OCI-LY1 (cell line): ENCODE measurements around the gene ALG9.

ENCODE experiments used
- H2AFZ ChIP-seq: fragments of 200-600 bp; sonication (generic), shearing (Covaris generic); 2 replicates; pipeline ENCODE4 v1.6.0; 2014; ENCODE audit warnings: antibody characterized with exemption, mild to moderate bottlenecking, low read length
- H3F3A ChIP-seq: fragments of 200-600 bp; sonication (generic), shearing (Covaris generic); 2 replicates; pipeline ENCODE4 v1.6.0; 2014; ENCODE audit warnings: mild to moderate bottlenecking, antibody characterized with exemption, low read length, moderate library complexity; ENCODE audit not compliant: insufficient read depth
- H3K27ac ChIP-seq: fragments of 200-600 bp; sonication (generic); 2 replicates; pipeline ENCODE4 v1.5.1; 2014; ENCODE audit warnings: low read length, mixed run types, mild to moderate bottlenecking, low read depth; ENCODE audit not compliant: poor library complexity, severe bottlenecking
- H3K27me3 ChIP-seq: fragments of 200-600 bp; sonication (generic); 2 replicates; pipeline ENCODE4 v1.6.0; 2014; ENCODE audit warnings: antibody characterized with exemption, mild to moderate bottlenecking, low read length, moderate library complexity; ENCODE audit not compliant: insufficient read depth
- H3K36me3 ChIP-seq: fragments of 200-600 bp; sonication (generic); 2 replicates; pipeline ENCODE4 v1.6.1; 2014; ENCODE audit warnings: mild to moderate bottlenecking, antibody characterized with exemption, low read length, moderate library complexity, mixed read lengths; ENCODE audit not compliant: insufficient read depth
- H3K4me1 ChIP-seq: fragments of 200-600 bp; sonication (generic); 2 replicates; pipeline ENCODE4 v1.5.1; 2014; ENCODE audit warnings: mild to moderate bottlenecking, low read length, moderate library complexity; ENCODE audit not compliant: insufficient read depth, severe bottlenecking
- H3K4me2 ChIP-seq: fragments of 200-600 bp; sonication (generic), shearing (Covaris generic); 2 replicates; pipeline ENCODE4 v1.6.1; 2014; ENCODE audit warnings: low read length
- H3K4me3 ChIP-seq: fragments of 200-600 bp; sonication (generic); 2 replicates; pipeline ENCODE4 v1.5.1; 2014; ENCODE audit warnings: low read length, low read depth, mild to moderate bottlenecking, mixed read lengths; ENCODE audit not compliant: poor library complexity, severe bottlenecking
- H3K79me2 ChIP-seq: fragments of 200-600 bp; shearing (Covaris generic); 2 replicates; pipeline ENCODE4 v1.6.1; 2016; ENCODE audit warnings: mixed run types, low read length, mixed read lengths; ENCODE audit not compliant: insufficient read depth
- H3K9ac ChIP-seq: fragments of 200-600 bp; sonication (generic), shearing (Covaris generic); 2 replicates; pipeline ENCODE4 v1.6.1; 2014; ENCODE audit warnings: mild to moderate bottlenecking, low read length, mixed read lengths
- H3K9me2 ChIP-seq: fragments of 200-600 bp; sonication (generic), shearing (Covaris generic); 2 replicates; pipeline ENCODE4 v1.6.1; 2014; ENCODE audit warnings: low read depth, mild to moderate bottlenecking, low read length, mixed read lengths
- H3K9me3 ChIP-seq: fragments of 200-600 bp; shearing (Covaris generic); 2 replicates; pipeline ENCODE4 v1.6.1; 2014; ENCODE audit warnings: low read length, mixed read lengths
- H4K20me1 ChIP-seq: fragments of 200-600 bp; sonication (generic), shearing (Covaris generic); 2 replicates; pipeline ENCODE4 v1.6.0; 2016; ENCODE audit warnings: mild to moderate bottlenecking, low read length; ENCODE audit not compliant: insufficient read depth
- EZH2 ChIP-seq: fragments of 200-600 bp; sonication (generic), shearing (Covaris generic); IDR thresholded peaks from 2 replicates; pipeline ENCODE4 v1.8.0; 2017; ENCODE audit warnings: borderline replicate concordance, mixed run types, mild to moderate bottlenecking, antibody characterized with exemption, low read length, moderate library complexity, mixed read lengths
- TF ChIP-seq, protein P1 (sequence below): fragments of 200-600 bp; sonication (generic), shearing (Covaris generic); IDR thresholded peaks from 2 replicates; pipeline ENCODE4 v1.5.1; 2017; ENCODE audit warnings: mild to moderate bottlenecking, antibody characterized with exemption, low read length, moderate library complexity, mixed read lengths

The ALG9 gene

GRCh38 chr11:111878385-111878848, 7.0 kb upstream of the ALG9 start:
- peak overlapping the region; percentile 96 for H2AFZ ChIP-seq
- no peaks in the 10 kb centered on the region for H4K20me1 ChIP-seq
- TF ChIP-seq, protein P1, sequence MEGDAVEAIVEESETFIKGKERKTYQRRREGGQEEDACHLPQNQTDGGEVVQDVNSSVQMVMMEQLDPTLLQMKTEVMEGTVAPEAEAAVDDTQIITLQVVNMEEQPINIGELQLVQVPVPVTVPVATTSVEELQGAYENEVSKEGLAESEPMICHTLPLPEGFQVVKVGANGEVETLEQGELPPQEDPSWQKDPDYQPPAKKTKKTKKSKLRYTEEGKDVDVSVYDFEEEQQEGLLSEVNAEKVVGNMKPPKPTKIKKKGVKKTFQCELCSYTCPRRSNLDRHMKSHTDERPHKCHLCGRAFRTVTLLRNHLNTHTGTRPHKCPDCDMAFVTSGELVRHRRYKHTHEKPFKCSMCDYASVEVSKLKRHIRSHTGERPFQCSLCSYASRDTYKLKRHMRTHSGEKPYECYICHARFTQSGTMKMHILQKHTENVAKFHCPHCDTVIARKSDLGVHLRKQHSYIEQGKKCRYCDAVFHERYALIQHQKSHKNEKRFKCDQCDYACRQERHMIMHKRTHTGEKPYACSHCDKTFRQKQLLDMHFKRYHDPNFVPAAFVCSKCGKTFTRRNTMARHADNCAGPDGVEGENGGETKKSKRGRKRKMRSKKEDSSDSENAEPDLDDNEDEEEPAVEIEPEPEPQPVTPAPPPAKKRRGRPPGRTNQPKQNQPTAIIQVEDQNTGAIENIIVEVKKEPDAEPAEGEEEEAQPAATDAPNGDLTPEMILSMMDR, result no peak
- no peak for TF ChIP-seq EZH2
- peak overlapping the region; percentile 80 for H3K9ac ChIP-seq
- peak overlapping the region; percentile 79 for H3K27ac ChIP-seq
- H3K4me1 ChIP-seq, result peaks cover 26% of the 10 kb centered on the region
- H3K4me2 ChIP-seq, result peak overlapping the region; percentile 90
- peak overlapping the region; percentile 69 for H3K4me3 ChIP-seq
- no peaks in the 10 kb centered on the region for H3K9me3 ChIP-seq
- no peaks in the 10 kb centered on the region for H3K79me2 ChIP-seq
- H3F3A ChIP-seq, result 0 out of 2 replicates have a peak, but pooled peaks cover 9% of the 10 kb centered on the region
- peaks cover 22% of the 10 kb centered on the region; the same call in 1 of the 2 replicates for H3K36me3 ChIP-seq
- no peaks in the 10 kb centered on the region for H3K27me3 ChIP-seq
- H3K9me2 ChIP-seq, result no peaks in the 10 kb centered on the region

DNA sequence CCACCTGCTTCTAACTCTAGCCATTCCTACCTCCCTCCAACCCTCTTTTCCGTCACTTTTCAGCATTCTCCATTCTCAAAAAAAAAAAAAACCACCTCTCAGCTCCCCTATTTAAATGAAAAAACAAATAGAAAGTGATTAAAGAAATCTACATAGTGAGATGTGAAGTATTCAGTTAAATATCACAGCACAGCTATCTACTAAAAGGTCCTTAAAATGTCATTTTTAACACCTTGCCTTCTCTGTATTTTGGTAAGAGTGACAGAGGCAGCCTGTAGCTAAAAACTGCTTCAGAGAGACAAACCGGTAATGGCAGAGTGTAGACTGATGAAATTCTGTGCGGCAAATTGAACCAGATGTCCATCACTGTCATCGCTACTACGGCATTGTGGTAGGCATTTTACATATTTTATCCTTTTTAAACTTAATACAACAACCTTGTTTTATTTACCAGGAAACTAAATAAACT, 346 bp upstream of the ALG9 start:
- Histone ChIP-seq H4K20me1 (no peaks in the 10 kb centered on the region), H3K4me1 (peaks cover 18% of the 10 kb centered on the region), H2AFZ (peak overlapping the region; percentile 96), H3K9ac (peak overlapping the region; percentile 85), H3K27ac (peak overlapping the region; percentile 8), H3K4me3 (peak overlapping the region; percentile 80), H3K27me3 (no peaks in the 10 kb centered on the region), H3K36me3 (peaks cover 39% of the 10 kb centered on the region; the same call in 1 of the 2 replicates), H3F3A (0 out of 2 replicates have a peak, but pooled peaks cover 6% of the 10 kb centered on the region), H3K9me3 (no peaks in the 10 kb centered on the region), H3K9me2 (no peaks in the 10 kb centered on the region), H3K79me2 (no peaks in the 10 kb centered on the region), H3K4me2 (peak overlapping the region; percentile 91)
- TF ChIP-seq, protein P1, result no peak
- no peak for TF ChIP-seq EZH2

- no peaks in the 10 kb centered on the region for H3K9me2 ChIP-seq
- H4K20me1 ChIP-seq, result no peaks in the 10 kb centered on the region
- H3K79me2 ChIP-seq, result no peaks in the 10 kb centered on the region
- H3K9me3 ChIP-seq, result no peaks in the 10 kb centered on the region
- H3K4me2 ChIP-seq, result peak overlapping the region; percentile 91
- peaks cover 18% of the 10 kb centered on the region for H3K4me1 ChIP-seq
- H3K9ac ChIP-seq, result peak overlapping the region; percentile 85
- H3K27me3 ChIP-seq, result no peaks in the 10 kb centered on the region
- H3K27ac ChIP-seq, result peak overlapping the region; percentile 8
- H2AFZ ChIP-seq, result peak overlapping the region; percentile 96
- TF ChIP-seq, protein P1, result no peak
- no peak for TF ChIP-seq EZH2
- H3K36me3 ChIP-seq, result peaks cover 40% of the 10 kb centered on the region
- no peaks in the 10 kb centered on the region for H3F3A ChIP-seq
- peak overlapping the region; percentile 80 for H3K4me3 ChIP-seq
These were observed 877 bp downstream of the ALG9 start for GRCh38 chr11:111870522-111870885.
